Mesenchymal stem cell (in vitro differentiated cells and primary cell): ENCODE measurements around the gene HNRNPF.

Source experiments
- DNase-seq: peaks from one replicate; pipeline ENCODE4 v3.0.0-alpha.2; 2013
- H2AFZ ChIP-seq: one replicate; pipeline ENCODE4 v1.6.1; 2013; ENCODE audit warnings: low read depth, mild to moderate bottlenecking, control low read depth, inconsistent platforms, low read length, moderate library complexity
- H2AK5ac ChIP-seq: 2 replicates; pipeline ENCODE4 v1.6.1; 2013; ENCODE audit warnings: low read length, moderate library complexity, mild to moderate bottlenecking, inconsistent platforms; ENCODE audit not compliant: severe bottlenecking
- H2BK120ac ChIP-seq: one replicate; pipeline ENCODE4 v1.6.1; 2013; ENCODE audit warnings: low read depth, mild to moderate bottlenecking, inconsistent platforms, low read length, moderate library complexity
- H2BK12ac ChIP-seq, 2 experiments: one replicate each; pipeline ENCODE4 v1.6.1; 2013; ENCODE audit warnings: inconsistent platforms in 2 of 2, low read length in 2 of 2, mild to moderate bottlenecking in 2 of 2, moderate library complexity in 2 of 2, control low read depth in 1 of 2
- H2BK15ac ChIP-seq: one replicate; pipeline ENCODE4 v1.6.1; 2013; ENCODE audit warnings: mild to moderate bottlenecking, low read depth, inconsistent platforms; ENCODE audit not compliant: poor library complexity, severe bottlenecking
- H2BK5ac ChIP-seq: 2 replicates; pipeline ENCODE4 v1.6.1; 2013; ENCODE audit warnings: low read depth, mild to moderate bottlenecking, low read length, control low read depth, inconsistent platforms; ENCODE audit not compliant: poor library complexity, severe bottlenecking
- H3K14ac ChIP-seq, 2 experiments: one replicate each; pipeline ENCODE4 v1.6.1; 2013; ENCODE audit warnings: inconsistent platforms in 2 of 2, low read length in 2 of 2, control low read depth in 1 of 2, mild to moderate bottlenecking in 1 of 2, moderate library complexity in 1 of 2
- H3K18ac ChIP-seq, 2 experiments: one replicate each; pipeline ENCODE4 v1.6.1; 2013; ENCODE audit warnings: inconsistent platforms in 2 of 2, low read length in 2 of 2, control low read depth in 1 of 2, low read depth in 1 of 2, mild to moderate bottlenecking in 1 of 2
- H3K23ac ChIP-seq, 2 experiments: one replicate each; pipeline ENCODE4 v1.6.1; 2013; ENCODE audit warnings: inconsistent platforms in 2 of 2, low read length in 2 of 2, mild to moderate bottlenecking in 2 of 2, moderate library complexity in 2 of 2, control low read depth in 1 of 2
- H3K27ac ChIP-seq: 2 replicates; pipeline ENCODE4 v1.5.1; 2013; ENCODE audit warnings: mild to moderate bottlenecking, moderate library complexity, low read length, control low read depth, inconsistent platforms; ENCODE audit not compliant: poor library complexity, severe bottlenecking
- H3K27me3 ChIP-seq, 2 experiments: 2 replicates each; pipeline versions ENCODE4 v1.6.1 to v1.7.0; 2013; ENCODE audit warnings: low read length in 2 of 2, mild to moderate bottlenecking in 2 of 2, moderate library complexity in 2 of 2, control low read depth in 1 of 2, inconsistent platforms in 1 of 2; ENCODE audit not compliant: control insufficient read depth in 1 of 2, insufficient read depth in 1 of 2
- H3K36me3 ChIP-seq, 2 experiments: 2 replicates each; pipeline versions ENCODE4 v1.6.1 to v1.7.0; 2013; ENCODE audit warnings: low read length in 2 of 2, control low read depth in 1 of 2, inconsistent platforms in 1 of 2, low read depth in 1 of 2, mild to moderate bottlenecking in 1 of 2; ENCODE audit not compliant: insufficient read depth in 2 of 2, control insufficient read depth in 1 of 2
- H3K4ac ChIP-seq, 2 experiments: one replicate each; pipeline ENCODE4 v1.6.1; 2013; ENCODE audit warnings: inconsistent platforms in 2 of 2, low read length in 2 of 2, mild to moderate bottlenecking in 2 of 2, moderate library complexity in 2 of 2, control low read depth in 1 of 2, low read depth in 1 of 2
- H3K4me1 ChIP-seq: 2 replicates; pipeline ENCODE4 v1.6.1; 2013; ENCODE audit warnings: low read depth, low read length, control low read depth; ENCODE audit not compliant: control insufficient read depth, insufficient read depth
- H3K4me2 ChIP-seq: 2 replicates; pipeline ENCODE4 v1.6.1; 2013; ENCODE audit warnings: low read length, mild to moderate bottlenecking, inconsistent platforms; ENCODE audit not compliant: poor library complexity, severe bottlenecking
- H3K4me3 ChIP-seq, 2 experiments: 2 replicates each; pipeline versions ENCODE4 v1.5.1 to v1.7.0; 2013; ENCODE audit warnings: low read length in 2 of 2, mild to moderate bottlenecking in 2 of 2, control low read depth in 1 of 2, low read depth in 1 of 2; ENCODE audit not compliant: insufficient read depth in 1 of 2
- H3K79me1 ChIP-seq: replicated peaks from 2 replicates; pipeline ENCODE4 v1.6.1; 2013; ENCODE audit warnings: mild to moderate bottlenecking, control low read depth, low read length, inconsistent platforms; ENCODE audit not compliant: poor library complexity, severe bottlenecking
- H3K9ac ChIP-seq: 2 replicates; pipeline ENCODE4 v1.7.0; 2013; ENCODE audit warnings: mild to moderate bottlenecking, low read length, moderate library complexity
- H3K9me3 ChIP-seq: 2 replicates; pipeline ENCODE4 v1.7.0; 2013; ENCODE audit warnings: mild to moderate bottlenecking, low read length; ENCODE audit not compliant: control insufficient read depth
- H4K8ac ChIP-seq: one replicate; pipeline ENCODE4 v1.6.1; 2013; ENCODE audit warnings: inconsistent platforms, mild to moderate bottlenecking, low read length, moderate library complexity
- H4K91ac ChIP-seq: one replicate; pipeline ENCODE4 v1.6.1; 2013; ENCODE audit warnings: mild to moderate bottlenecking, low read length, inconsistent platforms
- WGBS: methylation state at CpG from one replicate; pipeline ENCODE4 v1.1.7; 2013; ENCODE audit warnings: mixed read lengths; 5-methylcytosine and 5-hydroxymethylcytosine counted together

The HNRNPF gene

DNA sequence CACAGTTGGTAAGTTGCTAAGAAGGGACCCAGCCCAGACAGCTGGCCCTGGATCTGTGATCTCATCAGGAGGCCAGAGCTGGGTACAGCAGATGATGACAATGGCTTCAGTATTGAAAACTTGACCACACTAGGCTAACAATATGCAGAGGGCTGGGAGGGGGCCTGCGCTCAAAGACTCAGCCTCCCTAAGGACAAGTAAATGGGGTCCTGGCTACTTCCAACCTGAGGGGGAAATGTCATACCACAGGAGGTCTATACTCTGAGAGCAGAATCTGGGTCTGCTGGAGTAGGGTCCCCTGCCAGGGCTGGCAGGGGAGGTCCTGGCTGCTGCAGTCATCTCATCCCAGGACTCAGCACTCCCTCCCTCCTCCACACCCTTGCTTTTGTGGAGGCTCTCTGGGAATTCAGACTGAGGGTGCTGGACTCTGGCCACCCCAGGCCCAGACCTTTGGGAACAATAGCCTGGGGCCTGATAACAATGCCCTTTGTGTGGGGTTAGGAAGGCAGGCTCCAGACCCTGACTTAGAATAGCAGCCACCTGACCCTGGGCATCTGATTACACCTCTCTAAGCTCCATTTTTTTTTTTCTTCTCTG, 36.1 kb downstream of the HNRNPF start:
- Histone ChIP-seq H3K18ac (no peak overlapping the region), H2BK15ac (no peak overlapping the region), H2AFZ (no peak overlapping the region), H4K91ac (no peak overlapping the region), H3K4me3 (no peak overlapping the region), H2AK5ac (no peak overlapping the region), H3K27ac (no peak overlapping the region), H3K9me3 (no peaks in the 10 kb centered on the region), H3K79me1 (no peaks in the 10 kb centered on the region), H3K23ac (no peak overlapping the region), H3K4ac (no peak overlapping the region), H2BK12ac (no peak overlapping the region), H4K8ac (no peak overlapping the region), H3K36me3 (no peaks in the 10 kb centered on the region), H3K14ac (no peak overlapping the region), H2BK5ac (no peak overlapping the region), H3K4me2 (no peak overlapping the region), H3K9ac (no peak overlapping the region), H3K4me1 (peaks cover 3% of the 10 kb centered on the region), H2BK120ac (no peak overlapping the region), H3K27me3 (peaks cover 0 to 5% of the 10 kb centered on the region in 2 experiments)
- DNase-seq: no peak
- 100% methylated on average over 1 of the region's 1 CpG for WGBS

- Histone ChIP-seq H3K4me3 (no peak within 1 kb of the TSS), H2AFZ (no peak within 1 kb of the TSS), H4K91ac (no peak within 1 kb of the TSS), H2BK12ac (no peak within 1 kb of the TSS), H3K27me3 (peaks cover 0 to 5% of the 10 kb centered on the region in 2 experiments), H3K9ac (no peak within 1 kb of the TSS), H2BK15ac (no peak within 1 kb of the TSS), H3K4me1 (no peaks in the 10 kb centered on the region), H2AK5ac (no peak within 1 kb of the TSS), H3K36me3 (no peaks in the 10 kb centered on the region), H2BK120ac (no peak within 1 kb of the TSS), H2BK5ac (no peak within 1 kb of the TSS), H3K23ac (no peak within 1 kb of the TSS), H3K27ac (no peak within 1 kb of the TSS), H3K14ac (no peak within 1 kb of the TSS), H3K79me1 (no peaks in the 10 kb centered on the region), H4K8ac (no peak within 1 kb of the TSS), H3K4ac (no peak within 1 kb of the TSS), H3K4me2 (no peak within 1 kb of the TSS), H3K18ac (no peak within 1 kb of the TSS), H3K9me3 (no peaks in the 10 kb centered on the region)
- WGBS: 84% methylated on average over 12 of the region's 13 CpGs
- DNase-seq: no peak
These were observed 37.6 kb downstream of the HNRNPF start, which contains the start of gene FXYD4 for GRCh38 chr10:43371418-43371817. Gene FXYD4 (plus strand): TSS chr10:43371636. CDS start chr10:43373747, 2,111 bp downstream.

DNA sequence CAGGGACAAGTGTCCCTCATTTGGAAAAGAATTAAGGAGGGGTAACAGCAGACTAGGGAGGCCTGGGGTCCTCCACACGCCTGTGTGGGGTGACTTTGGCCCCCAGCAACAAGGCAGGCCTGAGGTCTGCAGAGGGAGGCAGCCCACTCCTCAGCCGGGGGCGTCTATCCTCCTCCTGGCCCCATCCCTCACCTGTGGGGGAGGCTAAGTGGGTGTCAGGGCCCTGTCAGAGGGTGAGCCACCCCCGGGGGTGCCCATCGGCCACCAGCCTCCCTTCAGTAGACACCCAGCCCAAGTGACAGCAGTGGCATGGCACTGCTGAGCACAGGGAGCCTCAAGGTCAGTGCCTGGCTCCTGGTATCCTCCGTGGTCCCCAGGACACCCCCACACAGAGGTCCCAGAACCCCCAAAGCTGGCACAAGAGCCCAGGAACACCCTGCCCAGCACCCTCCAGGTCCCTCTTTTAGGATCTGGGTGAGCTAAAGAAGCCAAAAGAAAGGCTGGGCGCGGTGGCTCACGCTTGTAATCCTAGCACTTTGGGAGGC, 38.2 kb downstream of the HNRNPF start:
- DNase-seq: no peak
- Histone ChIP-seq H3K14ac (no peak overlapping the region), H3K4me1 (no peaks in the 10 kb centered on the region), H2AFZ (no peak overlapping the region), H3K4ac (no peak overlapping the region), H3K27ac (no peak overlapping the region), H3K4me3 (no peak overlapping the region), H3K23ac (no peak overlapping the region), H4K91ac (no peak overlapping the region), H3K9me3 (no peaks in the 10 kb centered on the region), H2AK5ac (no peak overlapping the region), H3K9ac (no peak overlapping the region), H2BK12ac (no peak overlapping the region), H2BK120ac (no peak overlapping the region), H3K36me3 (no peaks in the 10 kb centered on the region), H3K79me1 (no peaks in the 10 kb centered on the region), H4K8ac (no peak overlapping the region), H2BK15ac (no peak overlapping the region), H2BK5ac (no peak overlapping the region), H3K18ac (no peak overlapping the region), H3K4me2 (no peak overlapping the region), H3K27me3 (peaks cover 0 to 5% of the 10 kb centered on the region in 2 experiments)
- WGBS: 91% methylated on average over 8 of the region's 9 CpGs

- Histone ChIP-seq H4K8ac (no peak overlapping the region), H3K27ac (no peak overlapping the region), H3K36me3 (no peaks in the 10 kb centered on the region), H2BK5ac (no peak overlapping the region), H2BK12ac (no peak overlapping the region), H3K14ac (no peak overlapping the region), H3K79me1 (no peaks in the 10 kb centered on the region), H3K9ac (no peak overlapping the region), H2AFZ (no peak overlapping the region), H3K18ac (no peak overlapping the region), H3K4me1 (no peaks in the 10 kb centered on the region), H2AK5ac (no peak overlapping the region), H3K23ac (no peak overlapping the region), H4K91ac (no peak overlapping the region), H3K4ac (no peak overlapping the region), H2BK15ac (no peak overlapping the region), H3K4me3 (no peak overlapping the region), H3K27me3 (peaks cover 0 to 3% of the 10 kb centered on the region in 2 experiments), H3K9me3 (no peaks in the 10 kb centered on the region), H3K4me2 (no peak overlapping the region), H2BK120ac (no peak overlapping the region)
- WGBS: 96% methylated on average over 4 of the region's 4 CpGs
- no peak for DNase-seq
These were observed 39.1 kb downstream of the HNRNPF start for GRCh38 chr10:43369921-43370320.
